MM.1S (cell line): ENCODE results near the gene DCAF6.

Source experiments
- DNase-seq: peaks from one replicate; pipeline ENCODE4 v3.0.0-alpha.2; 2015
- H2AFZ ChIP-seq: fragments of 300-600 bp; sonication (generic); 2 replicates; pipeline ENCODE4 v1.6.0; 2016; ENCODE audit warnings: antibody characterized with exemption, low read length
- H3F3A ChIP-seq: fragments of 300-600 bp; sonication (generic); 2 replicates; pipeline ENCODE4 v1.6.1; 2016; ENCODE audit warnings: mild to moderate bottlenecking, antibody characterized with exemption, low read length, moderate library complexity, mixed read lengths; ENCODE audit not compliant: insufficient read depth
- H3K27ac ChIP-seq: fragments of 300-600 bp; sonication (generic); 2 replicates; pipeline ENCODE4 v1.5.1; 2016; ENCODE audit warnings: mild to moderate bottlenecking, low read length
- H3K27me3 ChIP-seq: fragments of 300-600 bp; sonication (generic); replicated peaks from 2 replicates; pipeline ENCODE4 v1.6.0; 2016; ENCODE audit warnings: low read length; ENCODE audit not compliant: insufficient read depth
- H3K36me3 ChIP-seq: fragments of 300-600 bp; sonication (generic); replicated peaks from 2 replicates; pipeline ENCODE4 v1.6.1; 2016; ENCODE audit warnings: mild to moderate bottlenecking, low read length, mixed read lengths; ENCODE audit not compliant: insufficient read depth
- H3K4me1 ChIP-seq: fragments of 300-600 bp; sonication (generic); 2 replicates; pipeline ENCODE4 v1.6.1; 2016; ENCODE audit warnings: low read length, mixed read lengths
- H3K4me2 ChIP-seq: fragments of 300-600 bp; sonication (generic); 2 replicates; pipeline ENCODE4 v1.6.0; 2016; ENCODE audit warnings: low read depth, low read length
- H3K4me3 ChIP-seq: fragments of 300-600 bp; sonication (generic); 2 replicates; pipeline ENCODE4 v1.5.1; 2016; ENCODE audit warnings: low read length, mixed read lengths
- H3K79me2 ChIP-seq: fragments of 300-600 bp; sonication (generic); 2 replicates; pipeline ENCODE4 v1.6.1; 2016; ENCODE audit warnings: mixed run types, low read length, mixed read lengths
- H3K9ac ChIP-seq: fragments of 300-600 bp; sonication (generic); 2 replicates; pipeline ENCODE4 v1.6.1; 2016; ENCODE audit warnings: low read length, mixed read lengths
- H3K9me2 ChIP-seq: fragments of 300-600 bp; sonication (generic); replicated peaks from 2 replicates; pipeline ENCODE4 v1.6.1; 2016; ENCODE audit warnings: mild to moderate bottlenecking, low read length, mixed read lengths; ENCODE audit not compliant: insufficient read depth
- H3K9me3 ChIP-seq: fragments of 300-600 bp; sonication (generic); replicated peaks from 2 replicates; pipeline ENCODE4 v1.6.1; 2016; ENCODE audit warnings: mild to moderate bottlenecking, low read length, mixed read lengths; ENCODE audit not compliant: insufficient read depth
- H4K20me1 ChIP-seq: fragments of 300-600 bp; sonication (generic); 2 replicates; pipeline ENCODE4 v1.6.1; 2016; ENCODE audit warnings: mild to moderate bottlenecking, low read length, moderate library complexity, mixed read lengths; ENCODE audit not compliant: insufficient read depth
- EZH2 ChIP-seq: fragments of 300-600 bp; sonication (generic); optimal IDR thresholded peaks from 2 replicates; pipeline ENCODE3; 2017; ENCODE audit warnings: low read depth, mild to moderate bottlenecking, antibody characterized with exemption, low read length, mixed read lengths
- EZH2phosphoT487 ChIP-seq: fragments of 300-600 bp; sonication (generic); IDR thresholded peaks from 2 replicates; pipeline ENCODE4 v1.6.1; 2018; ENCODE audit warnings: antibody characterized with exemption, low read length
- TF ChIP-seq, protein P1 (sequence below): fragments of 300-600 bp; sonication (generic); IDR thresholded peaks from 2 replicates; pipeline ENCODE4 v1.5.1; 2016; ENCODE audit warnings: antibody characterized with exemption, low read length, mixed read lengths

Gene DCAF6

DNA sequence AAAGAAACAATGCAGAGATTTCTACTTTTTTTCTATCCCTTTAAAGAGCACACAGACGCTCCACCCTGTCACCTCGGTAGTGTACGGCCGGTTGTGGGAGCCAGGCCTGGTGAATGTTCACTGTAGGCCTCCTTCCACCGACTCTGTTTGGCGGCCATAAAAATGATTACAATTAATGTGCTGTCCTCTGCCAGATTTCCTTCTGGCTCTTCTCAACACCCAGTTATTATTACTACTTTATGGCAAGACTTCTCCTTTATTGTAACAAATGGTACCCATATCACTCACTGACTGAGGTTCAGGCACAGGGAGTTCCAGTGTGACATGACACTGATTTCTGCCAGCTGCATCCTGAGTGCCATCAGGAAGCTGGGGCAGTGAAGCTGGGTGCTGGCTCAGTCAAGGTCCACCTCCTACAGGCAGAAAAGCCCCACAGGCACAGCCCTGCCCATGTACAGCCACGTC is 162.9 kb downstream of the DCAF6 start:
- H3K9me3 ChIP-seq = no peaks in the 10 kb centered on the region
- no peak overlapping the region for H3K27ac ChIP-seq
- H3K4me2 ChIP-seq = no peak overlapping the region
- H2AFZ ChIP-seq = no peak overlapping the region
- H3K9ac ChIP-seq = no peak overlapping the region
- no peaks in the 10 kb centered on the region for H3K9me2 ChIP-seq
- TF ChIP-seq, protein P1, sequence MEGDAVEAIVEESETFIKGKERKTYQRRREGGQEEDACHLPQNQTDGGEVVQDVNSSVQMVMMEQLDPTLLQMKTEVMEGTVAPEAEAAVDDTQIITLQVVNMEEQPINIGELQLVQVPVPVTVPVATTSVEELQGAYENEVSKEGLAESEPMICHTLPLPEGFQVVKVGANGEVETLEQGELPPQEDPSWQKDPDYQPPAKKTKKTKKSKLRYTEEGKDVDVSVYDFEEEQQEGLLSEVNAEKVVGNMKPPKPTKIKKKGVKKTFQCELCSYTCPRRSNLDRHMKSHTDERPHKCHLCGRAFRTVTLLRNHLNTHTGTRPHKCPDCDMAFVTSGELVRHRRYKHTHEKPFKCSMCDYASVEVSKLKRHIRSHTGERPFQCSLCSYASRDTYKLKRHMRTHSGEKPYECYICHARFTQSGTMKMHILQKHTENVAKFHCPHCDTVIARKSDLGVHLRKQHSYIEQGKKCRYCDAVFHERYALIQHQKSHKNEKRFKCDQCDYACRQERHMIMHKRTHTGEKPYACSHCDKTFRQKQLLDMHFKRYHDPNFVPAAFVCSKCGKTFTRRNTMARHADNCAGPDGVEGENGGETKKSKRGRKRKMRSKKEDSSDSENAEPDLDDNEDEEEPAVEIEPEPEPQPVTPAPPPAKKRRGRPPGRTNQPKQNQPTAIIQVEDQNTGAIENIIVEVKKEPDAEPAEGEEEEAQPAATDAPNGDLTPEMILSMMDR = no peak
- TF ChIP-seq EZH2phosphoT487 = no peak
- TF ChIP-seq EZH2 = no peak
- DNase-seq = no peak
- H3K4me1 ChIP-seq = no peaks in the 10 kb centered on the region
- H3K36me3 ChIP-seq = no peaks in the 10 kb centered on the region
- H4K20me1 ChIP-seq = no peaks in the 10 kb centered on the region
- no peaks in the 10 kb centered on the region for H3K79me2 ChIP-seq
- no peaks in the 10 kb centered on the region for H3F3A ChIP-seq
- no peaks in the 10 kb centered on the region for H3K27me3 ChIP-seq
- H3K4me3 ChIP-seq = no peak overlapping the region

DNA sequence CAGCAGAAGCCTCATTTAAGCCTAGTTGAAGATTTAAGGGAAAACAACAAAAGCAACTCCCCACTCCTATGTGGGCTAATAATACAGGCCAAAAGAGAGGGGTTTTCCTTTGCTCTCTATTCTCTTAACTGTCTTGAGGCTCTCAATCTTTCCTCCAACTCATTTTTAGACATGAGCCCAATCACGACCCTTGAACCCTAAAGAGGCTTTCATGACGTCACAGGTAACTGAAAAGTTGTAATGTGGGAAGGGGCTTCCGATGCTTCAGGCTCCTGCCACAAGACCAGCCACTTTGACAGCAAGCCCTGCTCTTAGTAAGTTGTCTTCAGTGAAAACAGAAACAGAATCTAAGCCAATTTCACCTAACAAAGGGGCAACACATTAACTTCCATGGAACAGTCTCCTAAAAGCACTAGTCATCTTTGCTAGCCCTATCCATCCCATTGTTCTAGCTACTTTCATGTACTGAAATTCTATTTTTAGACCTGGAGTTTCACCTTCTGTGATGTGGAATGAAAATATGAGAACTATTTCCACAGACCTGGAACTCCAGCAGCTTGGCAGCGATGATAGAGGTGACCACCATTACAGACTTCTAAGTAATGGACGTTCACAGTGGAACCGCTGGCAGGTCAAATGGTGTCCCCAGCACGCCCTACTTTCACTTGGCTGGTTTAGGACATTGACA is 164.0 kb downstream of the DCAF6 start:
- DNase-seq = no peak
- Histone ChIP-seq H3K9me3 (no peaks in the 10 kb centered on the region), H3K9me2 (no peaks in the 10 kb centered on the region), H4K20me1 (no peaks in the 10 kb centered on the region), H3K4me3 (no peak overlapping the region), H3K4me2 (no peak overlapping the region), H3K36me3 (no peaks in the 10 kb centered on the region), H3K79me2 (no peaks in the 10 kb centered on the region), H3K4me1 (no peaks in the 10 kb centered on the region), H3K9ac (no peak overlapping the region), H3K27me3 (no peaks in the 10 kb centered on the region), H3K27ac (no peak overlapping the region), H3F3A (no peaks in the 10 kb centered on the region), H2AFZ (no peak overlapping the region)
- TF ChIP-seq EZH2phosphoT487 (no peak), EZH2 (no peak)
- TF ChIP-seq, protein P1 = no peak

DNA sequence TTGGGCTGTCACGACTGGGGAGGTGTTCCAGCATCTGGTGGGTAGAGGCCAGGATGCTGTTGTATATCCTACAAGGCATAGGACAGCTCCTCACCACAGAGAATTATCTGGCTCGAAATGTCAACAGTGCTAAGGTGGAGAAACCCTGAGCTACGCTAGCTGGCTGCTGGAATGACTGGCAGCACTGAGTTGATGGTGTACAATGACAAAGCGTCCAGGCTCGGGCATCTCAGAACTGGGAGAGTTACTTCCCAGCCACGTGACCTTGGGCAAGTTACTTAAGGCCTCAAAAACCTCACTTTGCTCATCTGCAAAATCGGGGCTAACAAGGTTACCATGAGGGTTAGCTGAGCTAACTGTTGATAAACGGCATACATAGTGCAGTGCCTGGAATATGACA is 164.9 kb downstream of the DCAF6 start:
- H3K9me3 ChIP-seq = no peaks in the 10 kb centered on the region
- H3K79me2 ChIP-seq = no peaks in the 10 kb centered on the region
- no peaks in the 10 kb centered on the region for H3K36me3 ChIP-seq
- DNase-seq = no peak
- H3K4me3 ChIP-seq = no peak overlapping the region
- no peak overlapping the region for H3K9ac ChIP-seq
- H4K20me1 ChIP-seq = no peaks in the 10 kb centered on the region
- H2AFZ ChIP-seq = no peak overlapping the region
- no peak overlapping the region for H3K27ac ChIP-seq
- no peaks in the 10 kb centered on the region for H3K27me3 ChIP-seq
- H3K4me2 ChIP-seq = no peak overlapping the region
- TF ChIP-seq, protein P1 = no peak
- TF ChIP-seq EZH2 (no peak), EZH2phosphoT487 (no peak)
- H3K4me1 ChIP-seq = no peaks in the 10 kb centered on the region
- no peaks in the 10 kb centered on the region for H3F3A ChIP-seq
- no peaks in the 10 kb centered on the region for H3K9me2 ChIP-seq
